HG02973 (cell line): ENCODE data around the gene RNF26.

Source experiments
- ATAC-seq: cut with Tn5 transposase; IDR thresholded peaks from one replicate; pipeline ENCODE4 v1.9.1; 2021; ENCODE audit warnings: moderate library complexity; ENCODE audit not compliant: unreplicated experiment

Gene RNF26

GRCh38 chr11:119335655-119336543, 1.6 kb downstream of the RNF26 start:
- no peak for ATAC-seq

DNA sequence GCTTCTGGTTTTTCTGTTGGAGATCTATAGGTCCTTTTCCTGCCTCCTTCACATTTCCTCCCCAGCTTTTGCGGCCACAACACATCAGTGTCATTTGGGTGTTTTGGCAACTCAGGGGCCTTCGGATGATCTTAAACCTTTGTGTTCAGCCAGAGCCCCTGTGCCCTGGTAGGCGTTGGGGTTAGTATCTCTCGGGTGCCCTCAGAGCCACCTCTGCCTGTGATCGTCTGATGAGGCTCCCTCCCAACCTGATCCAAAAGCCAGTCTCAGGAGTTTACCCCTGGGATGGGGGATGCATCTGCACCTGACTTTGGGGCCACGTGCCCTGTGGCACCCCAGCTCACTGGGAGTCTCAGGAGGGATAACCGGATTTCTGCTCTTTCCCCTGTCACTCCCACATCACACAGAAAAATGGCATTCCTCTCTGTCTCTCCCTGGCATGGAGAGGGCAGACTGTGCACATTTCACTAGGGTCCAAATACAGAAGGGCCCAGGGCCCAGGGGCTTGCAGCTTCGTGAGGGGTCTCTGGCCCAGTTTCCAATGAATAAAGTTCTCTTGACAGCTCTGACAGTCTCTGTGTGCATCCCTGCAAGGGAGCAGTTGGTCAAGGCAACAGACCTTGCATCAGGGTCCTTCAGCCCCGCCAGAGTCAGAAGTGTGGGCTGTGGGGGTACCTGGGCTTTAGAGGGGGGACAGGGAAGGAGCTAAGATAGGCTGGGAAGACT, 2.6 kb downstream of the RNF26 start:
- no peak for ATAC-seq

GRCh38 chr11:119337581-119338317, 3.4 kb downstream of the RNF26 start:
- no peak for ATAC-seq

GRCh38 chr11:119338318-119338890, 4.1 kb downstream of the RNF26 start:
- no peak for ATAC-seq

GRCh38 chr11:119338965-119339588, 4.8 kb downstream of the RNF26 start:
- ATAC-seq = no peak

- no peak for ATAC-seq
Observed at GRCh38 chr11:119339589-119340334, 5.4 kb downstream of the RNF26 start.

DNA sequence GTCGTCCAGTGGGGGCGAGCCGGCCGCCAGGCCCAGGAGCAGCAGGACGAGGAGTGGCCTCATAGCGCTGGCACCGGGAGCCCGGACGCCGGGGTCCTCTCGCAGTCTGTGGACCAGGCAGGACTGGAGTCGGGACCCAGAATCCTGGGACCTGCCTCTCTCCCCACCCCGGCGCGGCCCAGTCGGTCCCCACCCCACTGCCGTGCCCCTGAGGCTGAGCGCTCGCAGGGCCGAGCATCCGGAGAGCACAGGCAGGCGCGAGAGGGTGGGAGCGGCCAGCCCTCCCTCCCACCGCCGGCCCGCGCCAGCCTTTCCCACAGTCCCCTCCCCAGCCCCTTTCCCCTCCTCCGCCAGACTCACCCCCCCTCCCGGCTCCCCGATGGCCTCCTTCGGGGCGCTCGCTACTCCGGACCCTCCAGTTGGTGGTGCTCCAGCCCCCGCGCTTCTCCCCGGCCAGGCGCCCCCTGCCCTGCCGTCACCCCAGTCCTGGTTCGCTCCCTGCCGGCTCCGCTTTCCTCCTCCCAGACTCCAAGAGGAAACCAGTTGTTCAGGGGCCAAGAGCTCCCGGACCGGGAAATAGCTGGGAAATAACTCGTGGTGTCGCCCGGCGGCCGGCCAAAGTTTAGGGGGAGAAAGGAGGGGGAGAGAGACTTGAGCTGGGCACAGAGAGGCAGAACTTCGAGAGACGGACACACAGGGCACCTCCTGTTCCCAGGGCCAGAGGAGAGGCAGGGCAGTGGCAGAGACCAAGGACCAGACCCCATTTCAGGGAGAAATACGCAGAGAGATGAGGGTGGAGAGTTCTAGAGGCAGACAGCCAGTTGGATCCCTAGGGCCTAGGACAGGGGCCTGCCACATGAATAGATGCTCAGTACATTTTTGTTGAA, 6.3 kb downstream of the RNF26 start, which contains the start of gene C1QTNF5:
C1QTNF5 (minus strand) TSS at position 549 of the 887 bp plus-strand sequence; CDS start at position 63, 486 bp downstream.
- ATAC-seq = no peak

GRCh38 chr11:119341222-119342022, 7.1 kb downstream of the RNF26 start:
- no peak for ATAC-seq

DNA sequence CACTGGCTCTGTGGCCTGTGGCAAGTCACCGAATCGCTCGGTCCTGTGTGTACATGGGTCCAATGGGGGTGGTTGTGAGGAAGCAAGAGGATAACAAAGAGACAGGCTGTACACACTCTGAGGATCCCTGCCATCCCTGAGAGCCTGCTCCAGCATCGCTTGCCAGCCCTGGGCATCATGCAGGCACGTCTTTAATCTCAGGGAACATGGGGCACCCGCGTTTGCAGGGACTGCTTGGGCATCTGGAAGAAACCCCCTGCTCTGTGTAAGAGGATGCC, 7.6 kb downstream of the RNF26 start:
- no peak for ATAC-seq

DNA sequence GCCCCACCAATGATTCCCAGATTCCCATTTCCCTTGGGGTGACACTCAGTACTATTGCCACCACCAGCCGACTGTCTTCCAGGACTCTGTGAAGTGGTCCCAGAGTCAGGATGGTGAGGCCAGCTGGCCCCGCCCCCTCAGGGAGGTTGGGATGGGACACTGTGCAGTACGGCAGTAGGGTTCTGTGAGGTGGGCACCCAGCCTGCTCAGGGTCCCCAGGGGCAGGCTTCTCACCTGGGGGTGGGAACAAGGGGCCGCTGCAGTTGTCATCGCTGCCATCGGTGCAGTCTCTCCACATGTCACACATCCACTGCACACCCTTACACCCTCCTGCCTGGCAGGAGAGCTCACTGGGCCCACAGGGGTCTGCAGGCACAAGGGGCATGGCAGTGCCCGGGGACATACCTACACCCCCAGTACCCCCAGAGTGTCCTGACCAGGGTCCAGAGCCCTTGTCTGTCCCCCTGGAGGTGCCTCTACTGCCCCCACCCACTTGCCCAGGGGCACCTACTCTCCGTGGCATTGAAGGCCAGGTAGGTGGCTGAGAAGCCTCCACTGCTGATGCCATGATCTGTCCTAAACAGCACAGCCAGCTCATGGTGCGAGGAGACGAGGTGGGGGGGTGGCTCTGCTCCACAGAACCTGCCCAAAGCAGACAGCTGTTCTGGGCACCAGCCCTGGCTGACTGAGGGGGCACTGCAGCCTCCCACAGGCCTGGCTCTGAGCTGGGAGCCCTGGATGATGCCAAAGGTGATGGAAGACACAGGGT, 8.2 kb downstream of the RNF26 start:
- ATAC-seq = no peak

- ATAC-seq = no peak
Observed at GRCh38 chr11:119343726-119344125, 9.4 kb downstream of the RNF26 start.

GRCh38 chr11:119344291-119345010, 10.1 kb downstream of the RNF26 start:
- ATAC-seq = no peak

DNA sequence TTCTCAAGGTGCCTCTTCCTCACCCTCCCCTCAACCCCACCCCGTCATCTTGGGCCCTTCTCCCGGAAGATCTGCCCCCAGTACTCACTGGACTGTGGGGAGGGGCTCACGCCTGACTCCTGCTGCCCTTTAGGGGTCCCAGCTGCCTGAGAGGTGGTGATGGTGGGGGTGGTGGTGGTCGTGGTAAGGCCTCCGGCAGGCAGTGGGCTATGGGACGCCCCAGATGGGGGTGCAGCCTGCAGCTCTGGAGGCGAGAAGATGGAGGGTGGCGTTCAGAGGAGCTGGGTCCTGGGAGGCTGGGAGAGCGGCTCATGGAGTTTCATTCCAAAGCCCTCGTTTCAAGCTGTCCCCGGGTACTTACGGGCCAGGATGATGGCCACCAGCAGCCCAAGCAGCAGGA, 11.4 kb downstream of the RNF26 start:
- ATAC-seq = no peak

- no peak for ATAC-seq
Observed at GRCh38 chr11:119346605-119347004, 12.3 kb downstream of the RNF26 start, which contains the start of gene MFRP. Gene MFRP, minus strand, starts transcription at chr11:119346705. Its CDS starts 192 bp downstream, at chr11:119346513.

GRCh38 chr11:119347242-119347641, 12.9 kb downstream of the RNF26 start:
- no peak for ATAC-seq

DNA sequence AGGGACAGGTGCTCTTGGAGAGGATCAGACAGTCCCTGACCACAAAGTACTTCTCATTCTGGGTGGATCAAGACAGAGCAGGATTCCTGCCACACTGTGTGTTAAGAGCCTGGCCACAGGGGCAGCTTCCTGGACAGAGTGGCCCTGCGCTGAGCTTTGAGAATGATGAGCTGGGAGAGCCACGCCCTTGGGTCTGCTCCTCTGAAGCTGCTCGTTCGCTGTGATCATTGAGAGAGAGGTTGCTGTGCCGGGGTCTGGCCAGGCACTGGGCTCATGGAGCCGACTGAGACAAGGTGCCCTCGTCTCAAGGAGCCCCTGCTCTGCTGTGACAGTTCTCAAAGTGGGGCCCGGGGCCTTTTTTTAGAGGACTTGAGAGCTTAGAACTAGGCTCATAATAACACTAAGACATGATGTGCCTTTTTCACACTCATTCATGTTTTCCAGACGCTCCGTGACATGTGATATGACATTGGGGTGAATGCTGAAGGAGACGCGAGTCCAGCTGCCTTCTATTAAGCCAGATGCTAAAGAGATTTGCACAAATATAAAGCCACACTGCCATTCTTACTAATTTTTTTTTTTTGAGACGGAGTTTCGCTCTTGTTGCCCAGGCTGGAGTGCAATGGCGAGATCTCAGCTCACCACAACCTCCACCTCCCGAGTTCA, 13.7 kb downstream of the RNF26 start:
- ATAC-seq = no peak
